Spleen (tissue), 11 donors: ENCODE measurements around the gene CAMK1D. TPM values are rescaled to one million over a fixed set of nuclear protein-coding genes. Genes with fewer than 3 reads are reported as not detected.

ENCODE experiments used
- DNase-seq: peaks from one replicate; pipeline ENCODE4 v3.0.0-alpha.2; 2020
- H3K27ac ChIP-seq, 8 donors: fragments of 200-600 bp; sonication (generic) in 7 of 8; 1 replicate in 4 of 8; 2 replicates in 4 of 8; pipeline versions ENCODE4 v1.5.0 to v1.8.0; 2016 to 2021; ENCODE audit warnings: inconsistent platforms in 4 of 8, mild to moderate bottlenecking in 4 of 8, moderate library complexity in 1 of 8
- H3K27me3 ChIP-seq, 7 donors: fragments of 200-600 bp; sonication (generic) in 6 of 7; replicated peaks in 1 of 7; 1 replicate in 4 of 7; 2 replicates in 3 of 7; pipeline versions ENCODE4 v1.5.0 to v1.8.0; 2016 to 2021; ENCODE audit warnings: inconsistent platforms in 3 of 7, mild to moderate bottlenecking in 1 of 7
- H3K36me3 ChIP-seq, 6 donors: fragments of 200-600 bp; sonication (generic) in 5 of 6; 1 replicate in 4 of 6; 2 replicates in 2 of 6; pipeline versions ENCODE4 v1.5.0 to v1.8.0; 2016 to 2021; ENCODE audit warnings: inconsistent platforms in 2 of 6
- H3K4me1 ChIP-seq, 6 donors: fragments of 200-600 bp; sonication (generic) in 5 of 6; 1 replicate in 3 of 6; 2 replicates in 3 of 6; pipeline versions ENCODE4 v1.5.0 to v1.8.0; 2016 to 2021; ENCODE audit warnings: inconsistent platforms in 3 of 6
- H3K4me3 ChIP-seq, 8 donors: fragments of 200-600 bp; sonication (generic) in 7 of 8; 1 replicate in 4 of 8; 2 replicates in 4 of 8; pipeline versions ENCODE4 v1.5.0 to v1.8.0; 2016 to 2021; ENCODE audit warnings: inconsistent platforms in 4 of 8, mild to moderate bottlenecking in 4 of 8, moderate library complexity in 2 of 8
- H3K9me3 ChIP-seq, 8 donors: fragments of 200-600 bp; sonication (generic) in 7 of 8; 1 replicate in 4 of 8; 2 replicates in 4 of 8; pipeline versions ENCODE4 v1.5.0 to v1.8.0; 2016 to 2021; ENCODE audit warnings: inconsistent platforms in 4 of 8
- POLR2A ChIP-seq, 3 donors: fragments of 450-650 bp; IDR thresholded peaks; one replicate each; pipeline ENCODE4 v1.5.1; 2017; ENCODE audit warnings: antibody characterized with exemption in 3 of 3, mild to moderate bottlenecking in 1 of 3
- POLR2AphosphoS5 ChIP-seq, 3 donors: sonication (generic); formaldehyde crosslinking; IDR thresholded peaks; one replicate each; pipeline ENCODE4 v1.5.1; 2017; ENCODE audit warnings: antibody characterized with exemption in 3 of 3
- WGBS, 5 donors: extraction: QIAGEN DNeasy Blood & Tissue Kit in 3 of 5; methylation state at CpG; one replicate each; pipeline versions ENCODE4 v1.1.5 to v1.1.7; 2013 to 2018; 5-methylcytosine and 5-hydroxymethylcytosine counted together
- intact Hi-C: fragments of 100-400 bp; cut with DNase I; formaldehyde crosslinking; loops from one replicate; pipeline ENCODE4 v1.15.0; 2023; ENCODE audit warnings: low total_unique reads
- polyA plus RNA-seq, 3 donors: library from polyadenylated mRNA; stranded (reverse); fragments of 200-250 nt; gene quantifications; one replicate each; pipeline ENCODE4 v1.2.1, GENCODE V29; 2013
- total RNA-seq, 7 donors: library from RNA; depleted of rRNA in 3 of 7; stranded (reverse); fragments of >200 nt in 3 of 7; fragmentation: NEBNext Ultra II Directional in 4 of 7; extraction: Animal tissue kit (Norgen Biotek cat#: 25700) in 4 of 7; gene quantifications; one replicate each; pipeline versions ENCODE4 v1.1.0 to v1.2.1, GENCODE V29; 2016 to 2021
- TF ChIP-seq, protein P1 (sequence below), 11 experiments: fragments of 200-600 bp in 7 of 11; fragments of 450-650 bp in 4 of 11; sonication (generic) in 4 of 11; IDR thresholded peaks in 8 of 11; conservative IDR thresholded peaks in 3 of 11; 1 replicate in 7 of 11; 2 replicates in 4 of 11; pipeline versions ENCODE4 v1.4.0 to v1.8.0; 2016 to 2021; ENCODE audit warnings: antibody characterized with exemption in 11 of 11, inconsistent platforms in 4 of 11, mild to moderate bottlenecking in 1 of 11
- donor health status: healthy with polysubstance abuse.
- donor health status: DM: no; HTN: no; CAD: no; lungs with moderate emphysema.
- donor health status: DM: no; HTN: no; CAD: no.
- donor health status: Bipolar disorder and iron deficiency.
- donor health status: healthy.
- donor health status: DM: no; HTN: no; CAD: no.
- donor health status: DM: yes; HTN: yes; CAD: no.

The CAMK1D gene
- total and polyA plus RNA-seq, 10 donors = 6.8 to 34.5 (median 20.0) TPM

- 11 to 31% (median 23%) methylated on average over 6 of the region's 6 CpGs for WGBS, 5 donors
- peak overlapping the region in 1 of 8 donors; percentile 21 for H3K27ac ChIP-seq
- TF ChIP-seq, protein P1, sequence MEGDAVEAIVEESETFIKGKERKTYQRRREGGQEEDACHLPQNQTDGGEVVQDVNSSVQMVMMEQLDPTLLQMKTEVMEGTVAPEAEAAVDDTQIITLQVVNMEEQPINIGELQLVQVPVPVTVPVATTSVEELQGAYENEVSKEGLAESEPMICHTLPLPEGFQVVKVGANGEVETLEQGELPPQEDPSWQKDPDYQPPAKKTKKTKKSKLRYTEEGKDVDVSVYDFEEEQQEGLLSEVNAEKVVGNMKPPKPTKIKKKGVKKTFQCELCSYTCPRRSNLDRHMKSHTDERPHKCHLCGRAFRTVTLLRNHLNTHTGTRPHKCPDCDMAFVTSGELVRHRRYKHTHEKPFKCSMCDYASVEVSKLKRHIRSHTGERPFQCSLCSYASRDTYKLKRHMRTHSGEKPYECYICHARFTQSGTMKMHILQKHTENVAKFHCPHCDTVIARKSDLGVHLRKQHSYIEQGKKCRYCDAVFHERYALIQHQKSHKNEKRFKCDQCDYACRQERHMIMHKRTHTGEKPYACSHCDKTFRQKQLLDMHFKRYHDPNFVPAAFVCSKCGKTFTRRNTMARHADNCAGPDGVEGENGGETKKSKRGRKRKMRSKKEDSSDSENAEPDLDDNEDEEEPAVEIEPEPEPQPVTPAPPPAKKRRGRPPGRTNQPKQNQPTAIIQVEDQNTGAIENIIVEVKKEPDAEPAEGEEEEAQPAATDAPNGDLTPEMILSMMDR (IDR thresholded peaks at IDR 0.05 in 8 of 11, conservative IDR thresholded peaks at IDR 0.05 in 3 of 11) = no peak
- TF ChIP-seq POLR2AphosphoS5 (IDR thresholded peaks at IDR 0.05) (no peak), POLR2A (IDR thresholded peaks at IDR 0.05) (no peak)
Measured at GRCh38 chr10:12547301-12547771, 198.0 kb downstream of the CAMK1D start.

GRCh38 chr10:12549297-12549696 lies 199.9 kb downstream of the CAMK1D start:
- WGBS, 5 donors = 82 to 92% (median 85%) methylated on average over 5 of the region's 5 CpGs
- Histone ChIP-seq H3K27ac (no peak overlapping the region), H3K9me3 (no peaks in the 10 kb centered on the region), H3K4me1 (peaks cover 0 to 14% (median 6%) of the 10 kb centered on the region in 6 donors), H3K27me3 (no peaks in the 10 kb centered on the region), H3K36me3 (peaks cover 0 to 15% (median 2%) of the 10 kb centered on the region in 6 donors), H3K4me3 (no peak overlapping the region)
- intact Hi-C loops = no loop called here
- no peak for DNase-seq
- TF ChIP-seq, protein P1 (IDR thresholded peaks at IDR 0.05 in 8 of 11, conservative IDR thresholded peaks at IDR 0.05 in 3 of 11) = no peak
- no peak for TF ChIP-seq POLR2A (IDR thresholded peaks at IDR 0.05)
- no peak for TF ChIP-seq POLR2AphosphoS5 (IDR thresholded peaks at IDR 0.05)

More at GRCh38 chr10:12547301-12547771, 198.0 kb downstream of the CAMK1D start:
- Histone ChIP-seq H3K4me1 (peaks cover 0 to 14% (median 6%) of the 10 kb centered on the region in 6 donors), H3K36me3 (no peaks in the 10 kb centered on the region), H3K4me3 (no peak overlapping the region), H3K27me3 (no peaks in the 10 kb centered on the region), H3K9me3 (no peaks in the 10 kb centered on the region)
- intact Hi-C loops = no loop called here
- no peak for DNase-seq

GRCh38 chr10:12550994-12551393 lies 201.6 kb downstream of the CAMK1D start:
- intact Hi-C loops = no loop called here
- H3K9me3 ChIP-seq = no peaks in the 10 kb centered on the region

GRCh38 chr10:12556039-12556438 lies 206.7 kb downstream of the CAMK1D start:
- Histone ChIP-seq H3K4me3 (no peak overlapping the region), H3K36me3 (peaks cover 0 to 30% (median 2%) of the 10 kb centered on the region in 6 donors), H3K27ac (no peak overlapping the region), H3K27me3 (no peaks in the 10 kb centered on the region), H3K9me3 (no peaks in the 10 kb centered on the region), H3K4me1 (peaks cover 0 to 9% (median 0%) of the 10 kb centered on the region in 6 donors)
- TF ChIP-seq, protein P1 (IDR thresholded peaks at IDR 0.05 in 8 of 11, conservative IDR thresholded peaks at IDR 0.05 in 3 of 11) = no peak
- 74 to 93% (median 89%) methylated on average over 4 to 5 of the region's 5 CpGs for WGBS, 5 donors
- no peak for DNase-seq
- intact Hi-C loops = no loop called here

More at GRCh38 chr10:12550994-12551393, 201.6 kb downstream of the CAMK1D start:
- no peaks in the 10 kb centered on the region for H3K27me3 ChIP-seq
- H3K4me1 ChIP-seq = peaks cover 0 to 20% (median 8%) of the 10 kb centered on the region in 6 donors
- no peak overlapping the region for H3K27ac ChIP-seq
- H3K36me3 ChIP-seq = peaks cover 0 to 30% (median 2%) of the 10 kb centered on the region in 6 donors
- DNase-seq = no peak
- no peak overlapping the region for H3K4me3 ChIP-seq
- WGBS, 5 donors = 95 to 99% (median 97%) methylated on average over 8 of the region's 8 CpGs
- TF ChIP-seq, protein P1 (IDR thresholded peaks at IDR 0.05 in 8 of 11, conservative IDR thresholded peaks at IDR 0.05 in 3 of 11) = no peak
- TF ChIP-seq POLR2A (IDR thresholded peaks at IDR 0.05) = no peak
- TF ChIP-seq POLR2AphosphoS5 (IDR thresholded peaks at IDR 0.05) = no peak
